Retinal pigment epithelial cell (primary cell): Measurements from ENCODE around the gene PER3.

Experiments used
- DNase-seq: peaks from one replicate; pipeline ENCODE4 v3.0.0-alpha.2; 2010; ENCODE audit warnings: low read depth
- H3K4me3 ChIP-seq: 2 replicates; pipeline ENCODE4 v1.5.1; 2011; ENCODE audit warnings: mild to moderate bottlenecking, low read length, control low read depth, moderate library complexity
- CTCF ChIP-seq: conservative IDR thresholded peaks from 2 replicates; pipeline ENCODE4 v1.5.1; 2011; ENCODE audit warnings: low read depth, low read length, control low read depth, inconsistent platforms

The PER3 gene

DNA sequence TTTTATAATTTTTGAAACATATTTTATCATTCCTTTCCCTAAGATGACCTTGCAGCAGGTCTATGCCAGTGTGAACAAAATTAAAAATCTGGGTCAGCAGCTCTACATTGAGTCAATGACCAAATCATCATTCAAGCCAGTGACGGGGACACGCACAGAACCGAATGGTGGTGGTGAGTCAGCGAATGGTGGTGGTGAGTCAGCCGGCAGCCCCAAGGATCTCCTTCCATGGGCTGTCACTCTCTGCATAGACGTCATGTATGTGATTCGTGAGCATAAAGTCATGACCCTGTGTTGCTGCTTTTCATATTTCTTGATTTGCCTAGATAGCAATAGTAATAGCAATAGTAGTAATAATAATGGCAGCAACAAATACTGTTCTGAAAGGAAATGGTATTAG lies 26.3 kb downstream of the PER3 start:
- no peak overlapping the region for H3K4me3 ChIP-seq
- TF ChIP-seq CTCF = no peak
- DNase-seq = peak; percentile 68

DNA sequence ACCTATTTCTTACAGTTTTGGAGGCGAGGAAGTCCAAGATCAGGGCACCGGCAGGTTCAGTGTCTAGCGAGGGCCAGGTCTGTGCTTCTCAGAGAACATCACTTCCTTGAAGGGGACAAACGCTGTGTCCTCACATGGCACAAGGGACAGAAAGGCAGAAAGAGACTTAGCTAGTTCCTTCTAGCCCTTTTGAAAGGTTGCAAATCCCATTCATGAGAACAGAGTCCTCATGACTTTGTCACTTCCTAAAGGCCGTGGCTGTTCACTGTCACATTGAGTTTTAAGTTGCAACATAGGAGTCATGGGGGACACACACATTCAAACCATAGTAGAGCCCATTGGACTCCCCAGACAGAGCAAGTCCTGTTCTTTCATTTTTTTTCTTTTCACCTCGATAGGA lies 27.4 kb downstream of the PER3 start:
- H3K4me3 ChIP-seq = no peak overlapping the region
- no peak for TF ChIP-seq CTCF
- DNase-seq = no peak

DNA sequence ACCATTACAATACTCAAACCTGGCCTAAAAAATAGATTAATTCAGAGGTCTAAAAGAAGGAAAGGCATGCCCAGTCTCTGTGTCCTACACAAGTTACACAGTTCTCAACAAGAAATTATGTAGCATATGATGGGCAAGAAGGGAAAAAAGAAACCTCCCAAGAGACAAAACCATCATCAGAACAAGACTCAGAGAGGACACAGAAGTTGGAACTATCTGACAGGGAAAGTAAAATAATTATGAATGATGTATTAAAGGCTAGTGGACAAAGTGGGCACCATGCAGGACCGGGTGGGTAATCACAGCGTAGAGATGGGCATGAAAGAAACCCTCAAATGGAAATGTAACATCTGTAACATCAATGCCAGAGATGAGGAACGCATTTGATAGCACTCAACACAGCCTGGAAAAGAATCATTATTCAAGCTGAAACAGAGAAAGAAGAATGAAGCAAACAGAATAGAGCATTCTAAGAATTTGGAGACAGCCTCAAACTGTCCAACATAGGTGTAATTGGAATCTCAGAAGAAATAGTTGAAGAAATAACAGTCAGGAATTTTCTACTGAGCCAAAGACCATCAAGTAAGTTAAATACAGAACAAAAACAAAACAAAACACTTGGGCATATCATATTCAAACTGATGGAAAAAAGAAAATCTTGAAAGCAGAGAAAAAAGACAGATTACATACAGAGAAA lies 29.7 kb downstream of the PER3 start:
- no peak for TF ChIP-seq CTCF
- DNase-seq = no peak

GRCh38 chr1:7821282-7821681 lies 37.2 kb downstream of the PER3 start:
- no peak for TF ChIP-seq CTCF

More for the DNA sequence above, 29.7 kb downstream of the PER3 start:
- H3K4me3 ChIP-seq = no peak overlapping the region

DNA sequence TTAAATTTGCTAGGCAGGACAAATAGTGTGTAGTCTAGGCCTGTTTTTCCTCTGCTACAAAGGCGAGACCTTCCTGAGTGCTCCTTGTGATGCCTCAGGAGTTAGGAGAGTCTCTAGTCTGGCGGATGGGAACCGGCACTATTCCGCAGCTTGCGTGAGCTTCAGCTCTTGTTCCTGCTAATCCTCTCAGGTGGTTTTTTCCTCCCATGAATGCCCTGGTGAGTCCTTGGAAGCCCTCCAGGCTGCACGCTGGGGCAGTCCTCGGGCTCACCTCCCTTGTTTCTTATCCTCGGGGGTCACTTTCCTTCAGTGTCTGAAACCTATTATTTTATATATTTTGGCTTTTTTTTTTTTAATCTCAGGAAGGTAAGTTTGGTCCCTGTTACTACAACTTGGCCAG lies 40.6 kb downstream of the PER3 start:
- H3K4me3 ChIP-seq = no peak overlapping the region
- TF ChIP-seq CTCF = no peak

More at GRCh38 chr1:7821282-7821681, 37.2 kb downstream of the PER3 start:
- H3K4me3 ChIP-seq = no peak overlapping the region
- no peak for DNase-seq

DNA sequence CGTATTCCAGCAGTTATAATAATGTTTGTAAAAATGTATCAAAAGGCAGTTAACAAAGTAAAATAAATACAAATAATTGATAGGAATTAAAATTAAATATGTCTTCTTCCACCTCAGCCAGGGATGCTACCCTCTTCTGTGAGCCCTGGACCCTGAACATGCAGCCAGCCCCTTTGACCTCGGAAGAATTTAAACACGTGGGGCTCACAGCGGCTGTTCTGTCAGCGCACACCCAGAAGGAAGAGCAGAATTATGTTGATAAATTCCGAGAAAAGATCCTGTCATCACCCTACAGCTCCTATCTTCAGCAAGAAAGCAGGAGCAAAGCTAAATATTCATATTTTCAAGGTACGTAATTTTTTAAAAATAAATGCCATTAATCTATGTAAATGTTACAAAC lies 42.3 kb downstream of the PER3 start:
- no peak for TF ChIP-seq CTCF
- H3K4me3 ChIP-seq = no peak overlapping the region
- no peak for DNase-seq

More for the DNA sequence above, 40.6 kb downstream of the PER3 start:
- DNase-seq = no peak
